Measurements from ENCODE around the gene PNPLA4. TPM values are rescaled to one million over a fixed set of nuclear protein-coding genes. Genes with fewer than 3 reads are reported as not detected.
A peak's percentile ranks its signal among the peaks of the same experiment; 100 is the strongest.

PNPLA4 gene
- polyA plus RNA-seq, 1 donor (not counting 4 experiments of a cell fraction or from before 2014, with no cell fraction given): 39.6 TPM

GRCh38 chrX:7926914-7927258 is 327 bp downstream of the PNPLA4 start:
- H3K4me3 ChIP-seq (ENCODE audit: control insufficient read depth in 2 of 3, extremely low read depth in 1 of 3, insufficient read depth in 2 of 3, low read depth in 1 of 3, low read length in 3 of 3): peak overlapping the region; percentile 69 to 78 (median 76)
- H3K79me2 ChIP-seq (ENCODE audit: control insufficient read depth, insufficient read depth, low read length): peaks cover 2% of the 10 kb centered on the region
- H3K9ac ChIP-seq (ENCODE audit: control insufficient read depth, extremely low read depth, insufficient read depth, low read length): peak overlapping the region; percentile 69
- peak overlapping the region; percentile 75 for H3K4me2 ChIP-seq (ENCODE audit: control insufficient read depth, extremely low read depth, insufficient read depth, low read depth, low read length)
- no peak for DNase-seq (ENCODE audit: low read depth, low spot score)
- no peaks in the 10 kb centered on the region for H3K9me3 ChIP-seq (ENCODE audit: control insufficient read depth, low read depth, low read length)
- H3K36me3 ChIP-seq (ENCODE audit: control insufficient read depth in 2 of 2, extremely low read depth in 1 of 2, insufficient read depth in 2 of 2, low read length in 2 of 2): peaks cover 0 to 6% of the 10 kb centered on the region in 2 experiments
- H2AFZ ChIP-seq (ENCODE audit: control insufficient read depth, low read length): peak overlapping the region; percentile 76
- H3K27ac ChIP-seq (ENCODE audit: control insufficient read depth, insufficient read depth, low read length): peak overlapping the region; percentile 80
- no peaks in the 10 kb centered on the region for H3K27me3 ChIP-seq (ENCODE audit: control insufficient read depth, extremely low read depth, insufficient read depth, low read length)
- TF ChIP-seq EZH2 (IDR thresholded peaks at IDR 0.05; ENCODE audit: low read length) (no peak), CTCF (optimal IDR thresholded peaks at IDR 0.05 in 1 of 3, IDR thresholded peaks at IDR 0.05 in 1 of 3, conservative IDR thresholded peaks at IDR 0.05 in 1 of 3; ENCODE audit: extremely low read depth in 1 of 3, insufficient read depth in 2 of 3, low read length in 3 of 3) (peak in 1 of 3 experiments; percentile 3)
- H4K20me1 ChIP-seq (ENCODE audit: control insufficient read depth, extremely low read depth, insufficient read depth, low read length): no peaks in the 10 kb centered on the region
- H3K4me1 ChIP-seq (ENCODE audit: control insufficient read depth, extremely low read depth, insufficient read depth, low read length): peaks cover 11% of the 10 kb centered on the region
- H3K9me1 ChIP-seq (ENCODE audit: control insufficient read depth, extremely low read depth, insufficient read depth, low read length): no peaks in the 10 kb centered on the region
- dilution Hi-C loops (cut with MboI; ENCODE audit: extremely low pct_ligation_motif_present, low sequenced_read_pairs): no loop called here
- no peak for FAIRE-seq

DNA sequence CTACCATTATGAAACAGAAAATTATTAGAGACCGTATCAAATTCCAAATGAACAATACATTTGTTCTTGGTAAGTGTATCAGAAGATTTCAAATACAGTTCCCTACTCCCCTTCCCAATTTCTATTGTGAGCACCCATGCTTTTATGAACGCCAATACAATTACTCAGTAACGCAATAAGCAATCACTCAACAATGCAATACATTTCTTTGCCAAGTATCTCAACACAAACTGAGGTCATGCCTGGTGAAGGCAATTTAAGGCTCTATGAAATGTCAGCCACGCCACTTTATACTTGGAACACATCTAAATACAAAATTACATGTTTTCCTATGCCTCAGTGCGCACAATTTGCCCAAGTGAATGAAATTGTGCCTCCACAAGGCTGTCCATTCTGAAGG is 712 bp downstream of the PNPLA4 start:
- Histone ChIP-seq H3K79me2 (ENCODE audit: control insufficient read depth, insufficient read depth, low read length) (peaks cover 2% of the 10 kb centered on the region), H3K9me3 (ENCODE audit: control insufficient read depth, low read depth, low read length) (no peaks in the 10 kb centered on the region), H3K36me3 (ENCODE audit: control insufficient read depth in 2 of 2, extremely low read depth in 1 of 2, insufficient read depth in 2 of 2, low read length in 2 of 2) (peaks cover 3 to 6% of the 10 kb centered on the region in 2 experiments), H3K4me1 (ENCODE audit: control insufficient read depth, extremely low read depth, insufficient read depth, low read length) (peaks cover 11% of the 10 kb centered on the region), H3K4me2 (ENCODE audit: control insufficient read depth, extremely low read depth, insufficient read depth, low read depth, low read length) (peak overlapping the region; percentile 75), H3K9ac (ENCODE audit: control insufficient read depth, extremely low read depth, insufficient read depth, low read length) (peak overlapping the region; percentile 69), H3K9me1 (ENCODE audit: control insufficient read depth, extremely low read depth, insufficient read depth, low read length) (no peaks in the 10 kb centered on the region), H3K27me3 (ENCODE audit: control insufficient read depth, extremely low read depth, insufficient read depth, low read length) (no peaks in the 10 kb centered on the region), H2AFZ (ENCODE audit: control insufficient read depth, low read length) (peak overlapping the region; percentile 76), H4K20me1 (ENCODE audit: control insufficient read depth, extremely low read depth, insufficient read depth, low read length) (no peaks in the 10 kb centered on the region), H3K4me3 (ENCODE audit: control insufficient read depth in 2 of 3, extremely low read depth in 1 of 3, insufficient read depth in 2 of 3, low read depth in 1 of 3, low read length in 3 of 3) (peak overlapping the region; percentile 69 to 78 (median 76)), H3K27ac (ENCODE audit: control insufficient read depth, insufficient read depth, low read length) (peak overlapping the region; percentile 80)
- DNase-seq (ENCODE audit: low read depth, low spot score) (no peak), FAIRE-seq (no peak)
- dilution Hi-C loops (cut with MboI; ENCODE audit: extremely low pct_ligation_motif_present, low sequenced_read_pairs): no loop called here
- TF ChIP-seq EZH2 (IDR thresholded peaks at IDR 0.05; ENCODE audit: low read length) (no peak), CTCF (optimal IDR thresholded peaks at IDR 0.05 in 1 of 3, IDR thresholded peaks at IDR 0.05 in 1 of 3, conservative IDR thresholded peaks at IDR 0.05 in 1 of 3; ENCODE audit: extremely low read depth in 1 of 3, insufficient read depth in 2 of 3, low read length in 3 of 3) (no peak)
